ENCODE results near the gene NAP1L1.

The NAP1L1 gene

DNA sequence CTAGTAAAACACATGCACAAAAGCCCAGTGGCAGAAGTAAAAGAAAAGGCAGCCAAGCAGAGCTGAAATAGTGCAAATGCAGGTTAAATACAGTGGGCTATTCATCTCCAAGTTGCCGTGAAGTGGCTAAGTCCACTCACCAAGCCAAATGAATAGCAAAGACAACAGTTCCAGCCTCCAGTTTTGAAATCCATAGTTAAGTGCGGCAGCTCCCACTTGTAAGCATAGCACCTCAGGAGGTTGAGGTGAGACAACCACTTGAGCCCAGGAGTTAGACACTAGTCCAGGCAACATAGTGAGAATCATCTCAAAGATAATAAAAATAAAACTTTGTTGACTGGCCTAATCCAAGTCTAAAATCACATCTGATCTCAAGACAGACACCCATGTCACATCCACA, 43.1 kb downstream of the NAP1L1 start:
- no peak for DNase-seq (ENCODE audit: low read depth in 1 of 2, low spot score in 1 of 2)
- Histone ChIP-seq H3K4me3 (replicated peaks; ENCODE audit: insufficient read depth, low read length) (no peak overlapping the region), H3K27ac (replicated peaks) (no peak overlapping the region), H3K27me3 (ENCODE audit: insufficient read depth, poor library complexity, severe bottlenecking) (no peaks in the 10 kb centered on the region)
- no peak for TF ChIP-seq POLR2AphosphoS5 (IDR thresholded peaks at IDR 0.05; ENCODE audit: low read depth)
- no peak for TF ChIP-seq GABPA (IDR thresholded peaks at IDR 0.05; ENCODE audit: low read depth)
- no peak for TF ChIP-seq SPI1 (IDR thresholded peaks at IDR 0.05; ENCODE audit: borderline replicate concordance, low read depth)

DNA sequence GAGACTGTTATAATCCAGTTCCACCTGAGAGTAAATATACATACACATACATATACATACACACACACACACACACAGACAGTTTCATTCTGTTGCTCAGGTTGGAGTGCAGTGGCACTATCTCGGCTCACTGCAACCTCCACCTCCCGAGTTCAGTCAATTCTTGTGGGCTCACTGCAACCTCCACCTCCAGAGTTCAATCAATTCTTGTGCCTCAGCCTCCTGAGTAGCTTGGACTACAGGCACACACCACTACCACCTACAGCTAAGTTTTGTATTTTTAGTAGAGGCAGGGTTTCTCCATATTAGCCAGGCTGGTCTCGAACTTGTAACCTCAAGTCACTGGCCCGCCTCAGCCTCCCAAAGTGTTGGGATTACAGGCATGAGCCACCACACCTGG, 44.0 kb downstream of the NAP1L1 start:
- DNase-seq (ENCODE audit: low read depth in 1 of 2, low spot score in 1 of 2) = no peak
- no peak overlapping the region for H3K27ac ChIP-seq (replicated peaks)
- H3K4me3 ChIP-seq (replicated peaks; ENCODE audit: insufficient read depth, low read length) = no peak overlapping the region
- TF ChIP-seq GABPA (IDR thresholded peaks at IDR 0.05; ENCODE audit: low read depth) (no peak), SPI1 (IDR thresholded peaks at IDR 0.05; ENCODE audit: borderline replicate concordance, low read depth) (no peak), POLR2AphosphoS5 (IDR thresholded peaks at IDR 0.05; ENCODE audit: low read depth) (no peak)
- TF ChIP-seq, protein P1, sequence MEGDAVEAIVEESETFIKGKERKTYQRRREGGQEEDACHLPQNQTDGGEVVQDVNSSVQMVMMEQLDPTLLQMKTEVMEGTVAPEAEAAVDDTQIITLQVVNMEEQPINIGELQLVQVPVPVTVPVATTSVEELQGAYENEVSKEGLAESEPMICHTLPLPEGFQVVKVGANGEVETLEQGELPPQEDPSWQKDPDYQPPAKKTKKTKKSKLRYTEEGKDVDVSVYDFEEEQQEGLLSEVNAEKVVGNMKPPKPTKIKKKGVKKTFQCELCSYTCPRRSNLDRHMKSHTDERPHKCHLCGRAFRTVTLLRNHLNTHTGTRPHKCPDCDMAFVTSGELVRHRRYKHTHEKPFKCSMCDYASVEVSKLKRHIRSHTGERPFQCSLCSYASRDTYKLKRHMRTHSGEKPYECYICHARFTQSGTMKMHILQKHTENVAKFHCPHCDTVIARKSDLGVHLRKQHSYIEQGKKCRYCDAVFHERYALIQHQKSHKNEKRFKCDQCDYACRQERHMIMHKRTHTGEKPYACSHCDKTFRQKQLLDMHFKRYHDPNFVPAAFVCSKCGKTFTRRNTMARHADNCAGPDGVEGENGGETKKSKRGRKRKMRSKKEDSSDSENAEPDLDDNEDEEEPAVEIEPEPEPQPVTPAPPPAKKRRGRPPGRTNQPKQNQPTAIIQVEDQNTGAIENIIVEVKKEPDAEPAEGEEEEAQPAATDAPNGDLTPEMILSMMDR (IDR thresholded peaks at IDR 0.05; ENCODE audit: insufficient read depth, low read length) = no peak
- TF ChIP-seq, protein P2, sequence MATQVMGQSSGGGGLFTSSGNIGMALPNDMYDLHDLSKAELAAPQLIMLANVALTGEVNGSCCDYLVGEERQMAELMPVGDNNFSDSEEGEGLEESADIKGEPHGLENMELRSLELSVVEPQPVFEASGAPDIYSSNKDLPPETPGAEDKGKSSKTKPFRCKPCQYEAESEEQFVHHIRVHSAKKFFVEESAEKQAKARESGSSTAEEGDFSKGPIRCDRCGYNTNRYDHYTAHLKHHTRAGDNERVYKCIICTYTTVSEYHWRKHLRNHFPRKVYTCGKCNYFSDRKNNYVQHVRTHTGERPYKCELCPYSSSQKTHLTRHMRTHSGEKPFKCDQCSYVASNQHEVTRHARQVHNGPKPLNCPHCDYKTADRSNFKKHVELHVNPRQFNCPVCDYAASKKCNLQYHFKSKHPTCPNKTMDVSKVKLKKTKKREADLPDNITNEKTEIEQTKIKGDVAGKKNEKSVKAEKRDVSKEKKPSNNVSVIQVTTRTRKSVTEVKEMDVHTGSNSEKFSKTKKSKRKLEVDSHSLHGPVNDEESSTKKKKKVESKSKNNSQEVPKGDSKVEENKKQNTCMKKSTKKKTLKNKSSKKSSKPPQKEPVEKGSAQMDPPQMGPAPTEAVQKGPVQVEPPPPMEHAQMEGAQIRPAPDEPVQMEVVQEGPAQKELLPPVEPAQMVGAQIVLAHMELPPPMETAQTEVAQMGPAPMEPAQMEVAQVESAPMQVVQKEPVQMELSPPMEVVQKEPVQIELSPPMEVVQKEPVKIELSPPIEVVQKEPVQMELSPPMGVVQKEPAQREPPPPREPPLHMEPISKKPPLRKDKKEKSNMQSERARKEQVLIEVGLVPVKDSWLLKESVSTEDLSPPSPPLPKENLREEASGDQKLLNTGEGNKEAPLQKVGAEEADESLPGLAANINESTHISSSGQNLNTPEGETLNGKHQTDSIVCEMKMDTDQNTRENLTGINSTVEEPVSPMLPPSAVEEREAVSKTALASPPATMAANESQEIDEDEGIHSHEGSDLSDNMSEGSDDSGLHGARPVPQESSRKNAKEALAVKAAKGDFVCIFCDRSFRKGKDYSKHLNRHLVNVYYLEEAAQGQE (IDR thresholded peaks at IDR 0.05; ENCODE audit: insufficient replicate concordance, low read depth) = no peak
- H3K27me3 ChIP-seq (ENCODE audit: insufficient read depth, poor library complexity, severe bottlenecking) = no peaks in the 10 kb centered on the region

DNA sequence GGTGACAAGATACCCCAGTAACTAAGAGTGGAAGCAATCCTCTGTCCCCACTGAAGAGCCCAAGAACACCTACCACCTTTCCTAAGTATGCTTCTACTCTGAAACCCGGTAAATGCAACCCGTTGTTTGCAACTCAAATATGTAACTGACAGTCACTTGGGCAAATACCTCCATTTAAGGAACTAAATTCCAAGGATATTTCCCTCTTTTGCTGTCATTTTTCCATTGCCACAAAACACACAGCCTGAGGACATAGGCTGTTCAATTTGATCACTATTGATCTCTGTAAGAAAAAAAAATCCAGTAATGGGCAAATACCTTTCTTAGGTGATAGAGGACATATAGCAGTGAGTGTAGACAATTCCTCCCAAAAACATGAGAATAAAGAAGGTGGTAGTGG, 46.3 kb downstream of the NAP1L1 start:
- Histone ChIP-seq H3K4me3 (replicated peaks; ENCODE audit: insufficient read depth, low read length) (no peak overlapping the region), H3K27me3 (ENCODE audit: insufficient read depth, poor library complexity, severe bottlenecking) (no peaks in the 10 kb centered on the region), H3K27ac (replicated peaks) (no peak overlapping the region)
- TF ChIP-seq GABPA (IDR thresholded peaks at IDR 0.05; ENCODE audit: low read depth) = no peak
- no peak for TF ChIP-seq SPI1 (IDR thresholded peaks at IDR 0.05; ENCODE audit: borderline replicate concordance, low read depth)
- TF ChIP-seq, protein P1 (IDR thresholded peaks at IDR 0.05; ENCODE audit: insufficient read depth, low read length) = no peak
- no peak for TF ChIP-seq POLR2AphosphoS5 (IDR thresholded peaks at IDR 0.05; ENCODE audit: low read depth)
- TF ChIP-seq, protein P2 (IDR thresholded peaks at IDR 0.05; ENCODE audit: insufficient replicate concordance, low read depth) = no peak
- DNase-seq (ENCODE audit: low read depth in 1 of 2, low spot score in 1 of 2) = no peak

DNA sequence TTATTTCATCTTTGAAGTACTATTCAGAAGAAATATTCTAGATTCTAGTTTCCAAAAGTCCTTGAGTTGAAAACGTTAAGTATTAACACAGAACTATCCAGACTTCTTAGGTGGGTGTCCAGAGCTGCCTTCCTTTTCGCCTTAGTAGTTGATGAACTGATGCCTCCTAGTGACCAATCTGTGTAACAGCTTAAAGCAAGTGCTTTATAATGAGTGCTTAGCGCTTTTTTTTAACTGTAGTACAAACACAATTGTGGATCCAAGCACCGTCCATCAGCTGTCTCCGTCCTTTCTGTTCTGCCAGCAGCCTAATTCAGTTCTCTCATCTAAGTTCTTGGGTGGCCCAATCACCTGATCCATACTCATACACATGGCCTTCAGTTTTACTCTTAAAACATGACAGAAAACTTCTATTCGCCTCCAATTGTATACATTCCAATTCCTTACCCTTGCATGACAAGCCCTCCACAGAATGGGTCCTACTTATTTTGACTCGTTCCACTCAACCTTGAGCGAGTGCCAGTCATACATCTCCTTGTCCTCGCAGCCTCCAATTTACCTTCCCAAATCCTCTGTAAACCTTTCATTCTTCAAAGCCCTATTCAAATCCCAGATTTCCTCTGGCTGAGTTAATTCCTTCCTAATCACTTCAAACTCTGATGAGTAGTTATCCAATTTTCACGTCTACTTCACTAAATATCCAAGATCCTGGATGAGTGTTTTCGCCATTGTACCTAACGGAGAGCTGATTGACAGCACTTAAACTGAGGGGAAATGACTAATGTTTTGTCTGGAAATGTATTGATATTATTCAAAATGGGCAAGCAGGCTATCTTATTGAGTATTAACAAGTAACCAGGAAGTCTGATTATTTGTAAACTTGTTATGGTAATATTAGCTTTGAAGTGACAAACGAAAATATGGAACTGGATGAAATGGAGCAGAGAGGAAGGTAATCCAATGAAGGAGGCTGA, 47.1 kb downstream of the NAP1L1 start:
- peak in 1 of 2 experiments; percentile 57 for DNase-seq (ENCODE audit: low read depth in 1 of 2, low spot score in 1 of 2)
- Histone ChIP-seq H3K27me3 (ENCODE audit: insufficient read depth, poor library complexity, severe bottlenecking) (no peaks in the 10 kb centered on the region), H3K27ac (replicated peaks) (no peak overlapping the region), H3K4me3 (replicated peaks; ENCODE audit: insufficient read depth, low read length) (no peak overlapping the region)
- TF ChIP-seq, protein P1 (IDR thresholded peaks at IDR 0.05; ENCODE audit: insufficient read depth, low read length) = peak; percentile 69
- no peak for TF ChIP-seq GABPA (IDR thresholded peaks at IDR 0.05; ENCODE audit: low read depth)
- no peak for TF ChIP-seq POLR2AphosphoS5 (IDR thresholded peaks at IDR 0.05; ENCODE audit: low read depth)
